HCT116 (cell line): Measurements from ENCODE around the gene AMHR2. TPM values are rescaled to one million over a fixed set of nuclear protein-coding genes. Genes with fewer than 3 reads are reported as not detected.

ENCODE experiments used
- ATAC-seq: fragments of 200-7000 bp; cut with Tn5 transposase; 2 replicates; pipeline ENCODE4 v1.9.1; 2020; ENCODE audit warnings: mild to moderate bottlenecking, moderate library complexity
- BruUV-seq: library from RNA; stranded (reverse); fragments of 400-500 nt; replicated peaks from 2 replicates; lab custom pipeline; 2021; lab: Mats Ljungman, UMichigan
- CTCF ChIA-PET: fragments of 300-600 bp; sonication (Branson Sonifier 250); formaldehyde crosslinking; loops from one replicate; lab custom pipeline; 2021; ENCODE audit warnings: antibody characterized with exemption; lab: Charles Lee
- POLR2A ChIA-PET: fragments of 300-600, 350-600 bp; sonication (Branson Sonifier 250); formaldehyde crosslinking; loops from one replicate; lab custom pipeline; 2021; ENCODE audit warnings: antibody characterized with exemption; lab: Charles Lee
- RAD21 ChIA-PET, 2 experiments: fragments of 300-600 bp; sonication (Branson Sonifier 250); formaldehyde crosslinking; loops; one replicate each; lab custom pipeline; 2023; ENCODE audit warnings: low total read pairs in 2 of 2; ENCODE audit not compliant: uncharacterized antibody in 2 of 2, unreplicated experiment in 2 of 2, low non-redundant PET in 1 of 2; lab: Charles Lee
- DNase-seq: peaks from one replicate; pipeline ENCODE4 v3.0.0-alpha.2; 2010; ENCODE audit warnings: low read depth, low spot score
- H2AFZ ChIP-seq: fragments of 200-600 bp; shearing (Covaris generic), sonication (generic); 2 replicates; pipeline ENCODE4 v1.6.1; 2017; ENCODE audit warnings: low read depth, mixed run types, mixed read lengths, antibody characterized with exemption, low read length; ENCODE audit not compliant: poor library complexity, severe bottlenecking
- H3K27ac ChIP-seq: 2 replicates; pipeline ENCODE4 v1.5.1; 2012; ENCODE audit warnings: low read depth, low read length
- H3K27me3 ChIP-seq: fragments of 200-600 bp; sonication (generic); 2 replicates; pipeline ENCODE4 v1.6.1; 2016; ENCODE audit warnings: mixed run types, low read length, mixed read lengths; ENCODE audit not compliant: insufficient read depth
- H3K36me3 ChIP-seq, 2 experiments: fragments of 200-500 bp in 1 of 2; fragments of 200-600 bp in 1 of 2; sonication (Bioruptor generic) in 1 of 2; sonication (generic) in 1 of 2; 2 replicates each; pipeline versions ENCODE4 v1.5.1 to v1.6.1; 2014 to 2016; ENCODE audit warnings: low read length in 2 of 2, inconsistent platforms in 1 of 2, mixed read lengths in 1 of 2, mixed run types in 1 of 2; ENCODE audit not compliant: insufficient read depth in 2 of 2, control insufficient read depth in 1 of 2
- H3K4me1 ChIP-seq, 2 experiments: fragments of 200-600 bp in 1 of 2; sonication (generic) in 1 of 2; 2 replicates each; pipeline versions ENCODE4 v1.5.1 to v1.6.1; 2012 to 2017; ENCODE audit warnings: low read length in 2 of 2, inconsistent platforms in 1 of 2, mild to moderate bottlenecking in 1 of 2, mixed read lengths in 1 of 2, mixed run types in 1 of 2, moderate library complexity in 1 of 2; ENCODE audit not compliant: insufficient read depth in 2 of 2, control insufficient read depth in 1 of 2
- H3K4me2 ChIP-seq: fragments of 200-600 bp; sonication (generic); 2 replicates; pipeline ENCODE4 v1.6.1; 2017; ENCODE audit warnings: mixed run types, low read length, mixed read lengths
- H3K4me3 ChIP-seq, 2 experiments: fragments of 200-600 bp in 1 of 2; sonication (generic) in 1 of 2; replicated peaks in 1 of 2; 2 replicates each; pipeline ENCODE4 v1.5.1; 2011 to 2016; ENCODE audit warnings: low read length in 2 of 2, control low read depth in 1 of 2, low read depth in 1 of 2, mild to moderate bottlenecking in 1 of 2, mixed read lengths in 1 of 2, mixed run types in 1 of 2
- H3K79me2 ChIP-seq: fragments of 200-600 bp; sonication (generic); 2 replicates; pipeline ENCODE4 v1.6.1; 2017; ENCODE audit warnings: mild to moderate bottlenecking, mixed run types, low read length, moderate library complexity, mixed read lengths; ENCODE audit not compliant: insufficient read depth
- H3K9ac ChIP-seq: fragments of 200-600 bp; sonication (generic); 2 replicates; pipeline ENCODE4 v1.6.1; 2016; ENCODE audit warnings: low read length, mixed read lengths
- H3K9me2 ChIP-seq: fragments of 200-600 bp; sonication (generic), shearing (Covaris generic); 2 replicates; pipeline ENCODE4 v1.6.1; 2017; ENCODE audit warnings: mixed run types, mild to moderate bottlenecking, moderate library complexity; ENCODE audit not compliant: insufficient read depth
- H3K9me3 ChIP-seq, 2 experiments: fragments of 200-500 bp in 1 of 2; fragments of 200-600 bp in 1 of 2; sonication (Bioruptor generic) in 1 of 2; sonication (generic) in 1 of 2; 2 replicates each; pipeline ENCODE4 v1.6.1; 2014 to 2017; ENCODE audit warnings: low read length in 2 of 2, mixed read lengths in 2 of 2, inconsistent platforms in 1 of 2, low read depth in 1 of 2, mild to moderate bottlenecking in 1 of 2, mixed run types in 1 of 2, moderate library complexity in 1 of 2; ENCODE audit not compliant: control insufficient read depth in 1 of 2, insufficient read depth in 1 of 2
- H4K20me1 ChIP-seq: fragments of 200-600 bp; sonication (generic), shearing (Covaris generic); 2 replicates; pipeline ENCODE4 v1.6.1; 2017; ENCODE audit warnings: mixed run types, mild to moderate bottlenecking, moderate library complexity; ENCODE audit not compliant: insufficient read depth
- ATF3 ChIP-seq: IDR thresholded peaks from 2 replicates; pipeline ENCODE4 v1.6.1; 2012
- CBX3 ChIP-seq: IDR thresholded peaks from 2 replicates; pipeline ENCODE4 v1.6.1; 2012; ENCODE audit warnings: low read depth
- CEBPB ChIP-seq: IDR thresholded peaks from 2 replicates; pipeline ENCODE4 v1.6.1; 2012; ENCODE audit warnings: low read depth
- CTCF ChIP-seq, 3 experiments: fragments of 200-600 bp in 1 of 3; sonication (generic) in 1 of 3; IDR thresholded peaks in 2 of 3; conservative IDR thresholded peaks in 1 of 3; 2 replicates each; pipeline ENCODE4 v1.5.1; 2012 to 2017; ENCODE audit warnings: low read depth in 2 of 3, low read length in 2 of 3, antibody characterized with exemption in 1 of 3, borderline replicate concordance in 1 of 3, control low read depth in 1 of 3, mild to moderate bottlenecking in 1 of 3, mixed read lengths in 1 of 3, mixed run types in 1 of 3, moderate library complexity in 1 of 3; ENCODE audit not compliant: insufficient read depth in 1 of 3
- EGR1 ChIP-seq: IDR thresholded peaks from 2 replicates; pipeline ENCODE4 v1.6.1; 2012; ENCODE audit warnings: low read depth
- ELF1 ChIP-seq: IDR thresholded peaks from 2 replicates; pipeline ENCODE4 v1.6.1; 2012; ENCODE audit warnings: low read depth, borderline replicate concordance
- EZH2phosphoT487 ChIP-seq: fragments of 200-600 bp; IDR thresholded peaks from 2 replicates; pipeline ENCODE4 v1.6.1; 2018; ENCODE audit warnings: antibody characterized with exemption, borderline replicate concordance
- FOSL1 ChIP-seq: IDR thresholded peaks from 2 replicates; pipeline ENCODE4 v1.6.1; 2012; ENCODE audit warnings: low read depth
- JUND ChIP-seq: IDR thresholded peaks from 2 replicates; pipeline ENCODE4 v1.6.1; 2012
- POLR2A ChIP-seq: IDR thresholded peaks from 2 replicates; pipeline ENCODE4 v1.7.0; 2011; ENCODE audit warnings: borderline replicate concordance; ENCODE audit not compliant: insufficient read depth, insufficient read length; ENCODE audit errors: extremely low read depth
- RAD21 ChIP-seq: IDR thresholded peaks from 2 replicates; pipeline ENCODE4 v1.6.1; 2012; ENCODE audit warnings: low read depth, mild to moderate bottlenecking
- SIN3A ChIP-seq: IDR thresholded peaks from 2 replicates; pipeline ENCODE4 v1.6.1; 2012; ENCODE audit warnings: low read depth
- SP1 ChIP-seq: IDR thresholded peaks from 2 replicates; pipeline ENCODE4 v1.6.1; 2012; ENCODE audit warnings: low read depth
- SRF ChIP-seq: IDR thresholded peaks from 2 replicates; pipeline ENCODE4 v1.6.1; 2012; ENCODE audit warnings: low read depth
- TCF7L2 ChIP-seq: IDR thresholded peaks from 2 replicates; pipeline ENCODE4 v1.7.0; 2011; ENCODE audit warnings: borderline replicate concordance, inconsistent platforms; ENCODE audit not compliant: insufficient read depth, insufficient read length; ENCODE audit errors: extremely low read depth
- YY1 ChIP-seq: IDR thresholded peaks from 2 replicates; pipeline ENCODE4 v1.6.1; 2011; ENCODE audit warnings: low read length, low read depth, moderate library complexity, mild to moderate bottlenecking; ENCODE audit not compliant: insufficient replicate concordance; ENCODE audit errors: extremely low read depth
- ZBTB33 ChIP-seq: IDR thresholded peaks from 2 replicates; pipeline ENCODE4 v1.6.1; 2011; ENCODE audit warnings: mild to moderate bottlenecking, low read length, moderate library complexity; ENCODE audit not compliant: insufficient replicate concordance; ENCODE audit errors: extremely low read depth
- ZFX ChIP-seq: fragments of 450-650 bp; IDR thresholded peaks from 2 replicates; pipeline ENCODE4 v1.6.1; 2017
- intact Hi-C: fragments of 100-400 bp; cut with micrococcal nuclease; formaldehyde crosslinking; loops from 2 replicates; pipeline ENCODE4 v1.10.0; 2022
- total RNA-seq: library from RNA; stranded (reverse); gene quantifications from one replicate; pipeline ENCODE4 v1.2.1, GENCODE V29; 2021; ENCODE audit not compliant: unreplicated experiment

AMHR2 gene
- total RNA-seq, 1 experiment from 2014 or later = not detected

- H3K9me3 ChIP-seq = no peaks in the 10 kb centered on the region
- ChIA-PET POLR2A (no interaction called here), RAD21 (no interaction called here)
- no peak overlapping the region for H3K4me2 ChIP-seq
- H2AFZ ChIP-seq = no peak overlapping the region
- H3K27me3 ChIP-seq = no peaks in the 10 kb centered on the region
- no peak overlapping the region for H3K27ac ChIP-seq
- ATAC-seq = no peak
- no peak overlapping the region for H3K9ac ChIP-seq
- no TSS peak for BruUV-seq
- no peak overlapping the region for H3K4me3 ChIP-seq
- no peaks in the 10 kb centered on the region for H3K9me2 ChIP-seq
- H3K36me3 ChIP-seq = peaks cover 92 to 93% of the 10 kb centered on the region in 2 experiments
- TF ChIP-seq TCF7L2 (no peak), ATF3 (no peak), SRF (no peak), ZFX (no peak), YY1 (no peak), CTCF (IDR thresholded peaks at IDR 0.05 in 2 of 3, conservative IDR thresholded peaks at IDR 0.05 in 1 of 3; ENCODE audit: borderline replicate concordance in 1 of 3, insufficient read depth in 1 of 3, low read depth in 2 of 3, low read length in 2 of 3) (no peak), FOSL1 (no peak), ELF1 (no peak), ZBTB33 (no peak), CBX3 (no peak), SP1 (no peak), SIN3A (no peak), POLR2A (no peak), JUND (no peak), CEBPB (no peak), EGR1 (no peak), EZH2phosphoT487 (no peak), RAD21 (no peak)
- TF ChIP-seq, all 23 proteins: peak for 0
- CTCF ChIA-PET = no interaction called here
- Histone ChIP-seq H3K4me1 (no peaks in the 10 kb centered on the region), H3K79me2 (peaks cover 100% of the 10 kb centered on the region), H4K20me1 (peaks cover 62% of the 10 kb centered on the region; the same call in 1 of the 2 replicates)
- intact Hi-C loops = no loop called here
- DNase-seq = no peak
Measured at GRCh38 chr12:53461059-53461458, 37.4 kb downstream of the AMHR2 start.
